ENCODE data around the gene OLFML2A. TPM values are rescaled to one million over a fixed set of nuclear protein-coding genes. Genes with fewer than 3 reads are reported as not detected.

Gene OLFML2A
- total RNA-seq, 1 donor from 2014 or later, result 7.0 TPM

DNA sequence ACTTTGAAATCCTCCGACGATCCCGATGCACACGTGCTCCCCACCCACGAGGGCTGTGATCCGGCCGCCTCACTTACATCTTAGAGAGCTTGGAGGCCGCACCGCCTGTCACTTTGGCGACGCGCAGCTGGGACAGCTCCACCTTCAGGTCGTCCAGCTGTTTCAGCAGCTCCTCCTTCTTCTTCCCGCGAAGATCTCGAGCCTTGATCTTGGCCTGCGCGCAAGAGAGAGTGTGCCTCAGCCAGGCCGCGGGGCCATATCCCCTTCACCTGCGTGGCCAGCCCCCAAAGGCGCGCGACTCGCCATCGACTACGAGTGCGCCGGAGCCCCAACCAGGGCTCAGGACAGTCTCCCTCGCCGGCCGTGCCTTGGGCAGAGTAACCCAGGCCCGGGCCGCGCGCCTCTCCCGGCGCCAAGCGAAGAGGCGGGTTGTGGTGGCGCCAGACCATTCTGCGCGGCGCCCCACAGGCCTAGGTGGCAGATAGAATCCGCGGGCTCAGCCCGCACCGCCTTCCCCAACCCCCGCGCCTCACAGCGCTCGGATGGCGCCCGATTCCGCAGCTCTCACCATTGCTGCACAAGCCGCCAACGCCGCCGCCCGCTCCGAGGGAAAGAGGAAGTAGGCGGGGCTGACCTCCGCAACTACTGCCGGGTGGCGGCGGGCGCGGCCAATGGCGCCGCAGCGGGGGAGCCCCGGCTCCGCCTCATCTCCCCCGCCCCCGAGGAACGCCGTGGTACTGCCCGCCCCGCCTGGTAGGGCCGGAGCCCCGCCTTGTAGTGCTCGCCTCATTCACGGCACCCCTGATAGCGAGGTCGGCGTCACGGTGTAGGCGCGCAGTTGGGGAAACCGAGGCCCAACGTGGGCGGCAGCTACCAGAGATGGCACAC lies 84.7 kb downstream of the OLFML2A start, which contains the start of the genes ARPC5L and RPL35:
Gene ARPC5L, plus strand, starts transcription at position 789 of the 888 bp plus-strand sequence. CDS start 7,161 bp downstream, outside the sequence.
Gene RPL35, minus strand, starts transcription at position 616 of the 888 bp plus-strand sequence. Its CDS starts 45 bp downstream, at position 571.
- H3K4me3 ChIP-seq (ENCODE audit: low read depth, low read length), result peak within 1 kb of the TSS; percentile 90
- TF ChIP-seq CTCF (conservative IDR thresholded peaks at IDR 0.05; ENCODE audit: low read depth, low read length), result peak; percentile 43
- no peak for DNase-seq (ENCODE audit: low read depth)

- DNase-seq (ENCODE audit: low read depth), result no peak
- no peak overlapping the region for H3K4me3 ChIP-seq (ENCODE audit: low read depth, low read length)
- no peak for TF ChIP-seq CTCF (conservative IDR thresholded peaks at IDR 0.05; ENCODE audit: low read depth, low read length)
Observed at GRCh38 chr9:124863371-124863871, 86.5 kb downstream of the OLFML2A start.

Other genes with a start within 250 kb of the OLFML2A start
- 1.1 and 2.0 TPM in 2 replicates for gene NR6A1, start 5.8 kb upstream of the OLFML2A start, total RNA-seq
- gene WDR38, start 76.3 kb downstream of the OLFML2A start, total RNA-seq, result not detected in 2 replicates
- gene RPL35, start 84.8 kb downstream of the OLFML2A start, total RNA-seq, result 2,998 and 3,916 TPM in 2 replicates
- gene ARPC5L, start 85.0 kb downstream of the OLFML2A start, total RNA-seq, result 53.3 and 55.5 TPM in 2 replicates
- 5.4 and 26.0 TPM in 2 replicates for gene GOLGA1, start 163.9 kb downstream of the OLFML2A start, total RNA-seq

Measured in epithelial cell of proximal tubule (primary cell).